ENCODE measurements around the gene HDAC11. TPM values are rescaled to one million over a fixed set of nuclear protein-coding genes. Genes with fewer than 3 reads are reported as not detected.

HDAC11 gene
- total RNA-seq, 1 experiment from 2014 or later: 7.0 TPM

DNA sequence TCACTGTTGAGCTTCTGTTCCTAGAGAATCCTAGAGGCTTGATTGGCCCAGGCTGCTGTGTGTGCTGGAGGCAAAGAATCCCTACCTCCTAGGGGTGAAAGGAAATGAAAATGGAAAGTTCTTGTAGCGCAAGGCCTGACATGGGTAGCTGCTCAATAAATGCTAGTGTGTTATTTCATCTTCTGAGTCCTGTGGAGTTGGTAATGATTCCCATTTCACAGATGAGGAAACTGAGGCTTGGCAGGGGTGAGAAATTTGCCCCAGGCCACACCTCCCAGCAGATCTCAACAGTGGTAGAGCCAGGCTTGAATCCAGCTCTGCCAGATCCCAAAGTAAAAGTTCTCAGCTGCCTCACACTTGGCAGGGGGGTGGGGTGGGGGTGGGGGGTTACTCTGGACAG is 26.1 kb downstream of the HDAC11 start:
- H3K23ac ChIP-seq (ENCODE audit: insufficient read length, low read depth, low read length): no peak overlapping the region
- H3K79me1 ChIP-seq (ENCODE audit: insufficient read depth, low read depth, low read length, poor library complexity, severe bottlenecking): no peaks in the 10 kb centered on the region
- H4K91ac ChIP-seq (ENCODE audit: insufficient read length, low read depth, low read length): no peak overlapping the region
- H3K9me3 ChIP-seq (ENCODE audit: control insufficient read depth, low read depth, low read length): no peaks in the 10 kb centered on the region
- no peak overlapping the region for H3K9ac ChIP-seq (ENCODE audit: extremely low read depth, insufficient read length, low read length)
- no peak for DNase-seq
- no peak overlapping the region for H3K18ac ChIP-seq (ENCODE audit: insufficient read length, low read depth, low read length)
- no peaks in the 10 kb centered on the region; a peak in 1 of 5 replicates for H3K9me3 Mint-ChIP-seq
- H3K27me3 ChIP-seq (ENCODE audit: insufficient read depth, low read length): no peaks in the 10 kb centered on the region
- no peaks in the 10 kb centered on the region for H3K27me3 Mint-ChIP-seq (ENCODE audit: low read depth)
- H3K4me1 Mint-ChIP-seq: peaks cover 6 to 10% of the 10 kb centered on the region in 2 experiments
- H3K79me2 ChIP-seq (ENCODE audit: insufficient read depth, low read length): no peaks in the 10 kb centered on the region
- no peak overlapping the region; the same call in 1 of the 2 replicates for H3K14ac ChIP-seq (ENCODE audit: insufficient read depth, low read length)
- no peak overlapping the region for H4K5ac ChIP-seq (ENCODE audit: insufficient read length, low read depth, low read length)
- no peak overlapping the region for H2BK120ac ChIP-seq (ENCODE audit: low read depth, low read length, poor library complexity, severe bottlenecking)
- H2AK5ac ChIP-seq (ENCODE audit: insufficient read length, low read length): no peak overlapping the region
- no peak overlapping the region for H2BK15ac ChIP-seq (ENCODE audit: low read depth, low read length)
- no peak overlapping the region for H2BK20ac ChIP-seq (ENCODE audit: low read depth, low read length, poor library complexity, severe bottlenecking)
- no peaks in the 10 kb centered on the region; the same call in 1 of the 2 replicates for H3K4me1 ChIP-seq (ENCODE audit: insufficient read depth, low read length)
- no peak overlapping the region for H3K27ac Mint-ChIP-seq
- no peak overlapping the region for H2BK5ac ChIP-seq (ENCODE audit: insufficient read length, low read length)
- H3K4ac ChIP-seq (ENCODE audit: low read depth, low read length): no peak overlapping the region
- H3K27ac ChIP-seq (ENCODE audit: insufficient read length, low read depth, low read length): no peak overlapping the region
- no peak overlapping the region for H4K8ac ChIP-seq (replicated peaks; ENCODE audit: insufficient read length, low read depth, low read length)
- no peaks in the 10 kb centered on the region for H3K36me3 Mint-ChIP-seq (ENCODE audit: insufficient read depth in 1 of 3, low read depth in 3 of 3)
- no peak overlapping the region for H2AFZ ChIP-seq (ENCODE audit: low read length)
- peaks cover 8% of the 10 kb centered on the region for H4K20me1 ChIP-seq (ENCODE audit: control insufficient read depth, insufficient read depth, insufficient read length)
- no peak overlapping the region for H3K4me2 ChIP-seq (ENCODE audit: insufficient read depth, insufficient read length, low read length)
- H2BK12ac ChIP-seq (ENCODE audit: insufficient read length, low read depth, low read length): no peak overlapping the region
- no peak overlapping the region for H3K4me3 Mint-ChIP-seq
- no peaks in the 10 kb centered on the region for H3K23me2 ChIP-seq (ENCODE audit: insufficient read length, low read depth, low read length, poor library complexity, severe bottlenecking)
- H3K56ac ChIP-seq (ENCODE audit: insufficient read length, low read depth, low read length): no peak overlapping the region
- no peak overlapping the region for H3T11ph ChIP-seq (ENCODE audit: low read length)
- TF ChIP-seq, protein P1, sequence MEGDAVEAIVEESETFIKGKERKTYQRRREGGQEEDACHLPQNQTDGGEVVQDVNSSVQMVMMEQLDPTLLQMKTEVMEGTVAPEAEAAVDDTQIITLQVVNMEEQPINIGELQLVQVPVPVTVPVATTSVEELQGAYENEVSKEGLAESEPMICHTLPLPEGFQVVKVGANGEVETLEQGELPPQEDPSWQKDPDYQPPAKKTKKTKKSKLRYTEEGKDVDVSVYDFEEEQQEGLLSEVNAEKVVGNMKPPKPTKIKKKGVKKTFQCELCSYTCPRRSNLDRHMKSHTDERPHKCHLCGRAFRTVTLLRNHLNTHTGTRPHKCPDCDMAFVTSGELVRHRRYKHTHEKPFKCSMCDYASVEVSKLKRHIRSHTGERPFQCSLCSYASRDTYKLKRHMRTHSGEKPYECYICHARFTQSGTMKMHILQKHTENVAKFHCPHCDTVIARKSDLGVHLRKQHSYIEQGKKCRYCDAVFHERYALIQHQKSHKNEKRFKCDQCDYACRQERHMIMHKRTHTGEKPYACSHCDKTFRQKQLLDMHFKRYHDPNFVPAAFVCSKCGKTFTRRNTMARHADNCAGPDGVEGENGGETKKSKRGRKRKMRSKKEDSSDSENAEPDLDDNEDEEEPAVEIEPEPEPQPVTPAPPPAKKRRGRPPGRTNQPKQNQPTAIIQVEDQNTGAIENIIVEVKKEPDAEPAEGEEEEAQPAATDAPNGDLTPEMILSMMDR (conservative IDR thresholded peaks at IDR 0.05): no peak
- no CpG with 5 or more reads among the region's 1 CpG for WGBS (ENCODE audit: extremely low coverage, insufficient read length, low lambda C conversion rate)

Data from H9 (cell line).